DND-41 (cell line): ENCODE measurements around the gene COL2A1.

ENCODE experiments used
- ATAC-seq: fragments of 200-7000 bp; cut with Tn5 transposase; 3 replicates; pipeline ENCODE4 v1.9.1; 2021; ENCODE audit warnings: low read depth; ENCODE audit not compliant: insufficient read depth
- DNase-seq: peaks from one replicate; pipeline ENCODE4 v3.0.0-alpha.2; 2020
- H2AFZ ChIP-seq: 2 replicates; pipeline ENCODE4 v1.6.0; 2012; ENCODE audit warnings: low read depth, low read length
- H3K27ac ChIP-seq: 2 replicates; pipeline ENCODE4 v1.5.1; 2012; ENCODE audit warnings: low read length, inconsistent platforms
- H3K27me3 ChIP-seq: fragments of 200-600 bp; sonication (generic); 2 replicates; pipeline ENCODE4 v1.6.0; 2012; ENCODE audit warnings: low read length, mild to moderate bottlenecking, inconsistent platforms; ENCODE audit not compliant: insufficient read depth, poor library complexity
- H3K36me3 ChIP-seq: 2 replicates; pipeline ENCODE4 v1.5.1; 2012; ENCODE audit warnings: low read length, inconsistent platforms; ENCODE audit not compliant: insufficient read depth
- H3K4me1 ChIP-seq: 2 replicates; pipeline ENCODE4 v1.5.1; 2012; ENCODE audit warnings: mild to moderate bottlenecking, low read length; ENCODE audit not compliant: insufficient read depth
- H3K4me2 ChIP-seq: 2 replicates; pipeline ENCODE4 v1.6.0; 2012; ENCODE audit warnings: mild to moderate bottlenecking, moderate library complexity, low read length, inconsistent platforms; ENCODE audit not compliant: insufficient read depth
- H3K4me3 ChIP-seq, 2 experiments: fragments of 200-600 bp in 1 of 2; shearing (Covaris generic) in 1 of 2; 2 replicates each; pipeline ENCODE4 v1.5.1; 2012 to 2016; ENCODE audit warnings: inconsistent platforms in 2 of 2, low read length in 2 of 2, mild to moderate bottlenecking in 2 of 2, low read depth in 1 of 2, moderate library complexity in 1 of 2
- H3K79me2 ChIP-seq: 2 replicates; pipeline ENCODE4 v1.6.0; 2012; ENCODE audit warnings: low read length, inconsistent platforms; ENCODE audit not compliant: insufficient read depth
- H3K9ac ChIP-seq: 2 replicates; pipeline ENCODE4 v1.6.0; 2012; ENCODE audit warnings: low read depth, mild to moderate bottlenecking, inconsistent platforms, low read length, moderate library complexity
- H3K9me3 ChIP-seq: 2 replicates; pipeline ENCODE4 v1.5.1; 2012; ENCODE audit warnings: low read length, moderate library complexity, mild to moderate bottlenecking, inconsistent platforms; ENCODE audit not compliant: insufficient read depth, severe bottlenecking
- H4K20me1 ChIP-seq: 2 replicates; pipeline ENCODE4 v1.6.0; 2012; ENCODE audit warnings: low read length; ENCODE audit not compliant: insufficient read depth
- EZH2 ChIP-seq: IDR thresholded peaks from 3 replicates; pipeline ENCODE4 v1.6.1; 2012; ENCODE audit warnings: borderline replicate concordance, low read depth, mild to moderate bottlenecking, moderate library complexity, low read length, inconsistent platforms; ENCODE audit not compliant: severe bottlenecking
- TF ChIP-seq, protein P1 (sequence below): IDR thresholded peaks from 2 replicates; pipeline ENCODE4 v1.5.1; 2012; ENCODE audit warnings: borderline replicate concordance, low read length, moderate library complexity, mild to moderate bottlenecking; ENCODE audit not compliant: poor library complexity, severe bottlenecking; ENCODE audit errors: extremely low read depth

COL2A1 gene

DNA sequence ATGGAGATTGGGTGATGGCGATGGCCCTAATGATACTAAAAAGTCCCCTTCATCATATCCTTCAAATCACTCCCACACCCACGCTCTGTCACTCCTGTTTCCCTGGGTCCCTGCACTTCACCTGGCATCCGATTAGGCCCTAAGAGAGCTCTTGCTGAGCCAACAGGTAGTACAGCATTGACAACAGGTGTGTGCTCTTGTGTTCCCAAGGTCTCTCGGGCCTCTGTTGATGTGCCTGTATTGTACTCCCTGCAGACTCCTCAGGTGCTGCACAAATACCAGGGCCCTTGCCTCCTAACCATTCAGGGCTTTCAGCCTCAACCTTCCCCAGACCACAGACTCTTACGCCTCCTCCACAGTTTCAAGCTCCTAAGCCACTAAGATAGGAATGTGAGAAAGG, 73.6 kb downstream of the COL2A1 start:
- TF ChIP-seq, protein P1, sequence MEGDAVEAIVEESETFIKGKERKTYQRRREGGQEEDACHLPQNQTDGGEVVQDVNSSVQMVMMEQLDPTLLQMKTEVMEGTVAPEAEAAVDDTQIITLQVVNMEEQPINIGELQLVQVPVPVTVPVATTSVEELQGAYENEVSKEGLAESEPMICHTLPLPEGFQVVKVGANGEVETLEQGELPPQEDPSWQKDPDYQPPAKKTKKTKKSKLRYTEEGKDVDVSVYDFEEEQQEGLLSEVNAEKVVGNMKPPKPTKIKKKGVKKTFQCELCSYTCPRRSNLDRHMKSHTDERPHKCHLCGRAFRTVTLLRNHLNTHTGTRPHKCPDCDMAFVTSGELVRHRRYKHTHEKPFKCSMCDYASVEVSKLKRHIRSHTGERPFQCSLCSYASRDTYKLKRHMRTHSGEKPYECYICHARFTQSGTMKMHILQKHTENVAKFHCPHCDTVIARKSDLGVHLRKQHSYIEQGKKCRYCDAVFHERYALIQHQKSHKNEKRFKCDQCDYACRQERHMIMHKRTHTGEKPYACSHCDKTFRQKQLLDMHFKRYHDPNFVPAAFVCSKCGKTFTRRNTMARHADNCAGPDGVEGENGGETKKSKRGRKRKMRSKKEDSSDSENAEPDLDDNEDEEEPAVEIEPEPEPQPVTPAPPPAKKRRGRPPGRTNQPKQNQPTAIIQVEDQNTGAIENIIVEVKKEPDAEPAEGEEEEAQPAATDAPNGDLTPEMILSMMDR: no peak
- TF ChIP-seq EZH2: no peak
- no peak overlapping the region for H3K27ac ChIP-seq
- ATAC-seq: no peak

DNA sequence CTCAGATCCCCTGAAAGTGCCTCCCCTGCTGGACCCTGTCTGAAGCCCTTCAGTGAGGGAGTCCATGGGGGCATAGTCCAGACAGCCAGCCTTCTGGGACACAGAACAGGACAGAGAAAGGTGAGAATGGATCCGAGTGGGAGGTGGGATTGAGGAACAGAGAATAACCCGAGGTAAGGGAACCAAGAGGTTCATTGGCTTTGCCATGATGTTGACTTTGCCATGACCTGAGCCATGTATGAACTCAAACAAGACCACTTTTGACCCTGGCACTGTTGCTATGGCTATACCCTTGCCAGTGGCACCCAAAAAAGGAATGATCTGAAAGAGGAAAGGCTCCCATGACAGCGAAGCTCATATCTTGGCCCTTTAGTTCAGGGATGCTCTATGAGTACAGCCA, 76.9 kb downstream of the COL2A1 start:
- Histone ChIP-seq H3K4me1 (no peaks in the 10 kb centered on the region), H3K27me3 (peaks cover 20% of the 10 kb centered on the region), H3K4me2 (no peak overlapping the region), H2AFZ (no peak overlapping the region), H3K4me3 (no peak overlapping the region), H4K20me1 (no peaks in the 10 kb centered on the region), H3K27ac (no peak overlapping the region), H3K9ac (no peak overlapping the region), H3K36me3 (no peaks in the 10 kb centered on the region), H3K9me3 (no peaks in the 10 kb centered on the region), H3K79me2 (no peaks in the 10 kb centered on the region)
- ATAC-seq (no peak), DNase-seq (no peak)
- TF ChIP-seq, protein P1: no peak
- no peak for TF ChIP-seq EZH2

More for the DNA sequence above, 73.6 kb downstream of the COL2A1 start:
- DNase-seq: no peak
- no peaks in the 10 kb centered on the region for H3K4me1 ChIP-seq
- H3K27me3 ChIP-seq: peaks cover 7% of the 10 kb centered on the region
- no peak overlapping the region for H3K4me3 ChIP-seq
- no peak overlapping the region for H2AFZ ChIP-seq
- H3K79me2 ChIP-seq: no peaks in the 10 kb centered on the region
- H3K9ac ChIP-seq: no peak overlapping the region
- no peaks in the 10 kb centered on the region for H3K36me3 ChIP-seq
- H3K4me2 ChIP-seq: no peak overlapping the region
- H3K9me3 ChIP-seq: no peaks in the 10 kb centered on the region
- H4K20me1 ChIP-seq: no peaks in the 10 kb centered on the region
